ENCODE data around the gene XPR1. TPM values are rescaled to one million over a fixed set of nuclear protein-coding genes. Genes with fewer than 3 reads are reported as not detected.
"Not testable (repeated sequence)": the region's sequence is repeated elsewhere in the genome, so short reads cannot be mapped to it uniquely, and the experiment has no call there.

XPR1 gene
- total RNA-seq, 1 experiment from 2014 or later, result 16.8 TPM

DNA sequence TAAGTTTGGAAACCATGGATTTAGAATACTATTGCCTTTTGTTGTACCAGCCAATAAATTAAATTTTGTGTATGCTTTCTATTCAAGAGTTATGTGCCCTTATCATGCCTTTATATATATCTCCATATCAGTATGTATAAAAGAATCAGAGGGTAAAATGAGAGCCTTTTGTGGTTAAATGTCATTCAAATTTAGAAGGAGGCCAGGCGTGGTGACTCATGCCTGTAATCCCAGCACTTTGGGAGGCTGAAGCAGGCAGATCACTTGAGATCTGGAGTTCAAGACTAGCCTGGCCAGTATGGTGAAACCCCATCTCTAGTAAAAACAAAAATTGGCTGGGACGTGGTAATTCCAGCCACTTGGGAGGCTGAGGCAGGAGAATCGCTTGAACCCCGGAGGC is 88.9 kb downstream of the XPR1 start:
- H4K20me1 ChIP-seq (ENCODE audit: insufficient read depth), result no peaks in the 10 kb centered on the region
- no peak for DNase-seq
- H3K9me2 ChIP-seq (ENCODE audit: insufficient read depth), result no peaks in the 10 kb centered on the region; the same call in 1 of the 2 replicates
- no peaks in the 10 kb centered on the region for H3K79me2 ChIP-seq (ENCODE audit: low read depth)
- ChIA-PET CTCF (no interaction called here), POLR2A (ENCODE audit: unreplicated experiment) (no interaction called here)
- intact Hi-C loops (cut with micrococcal nuclease; ENCODE audit: unreplicated experiment), result no loop called here
- H3K27me3 ChIP-seq (ENCODE audit: insufficient read depth, low read depth), result no peaks in the 10 kb centered on the region
- H3K4me2 ChIP-seq, result no peak overlapping the region
- H3F3A ChIP-seq (ENCODE audit: insufficient read depth, low read depth), result no peaks in the 10 kb centered on the region
- TF ChIP-seq, protein P1, sequence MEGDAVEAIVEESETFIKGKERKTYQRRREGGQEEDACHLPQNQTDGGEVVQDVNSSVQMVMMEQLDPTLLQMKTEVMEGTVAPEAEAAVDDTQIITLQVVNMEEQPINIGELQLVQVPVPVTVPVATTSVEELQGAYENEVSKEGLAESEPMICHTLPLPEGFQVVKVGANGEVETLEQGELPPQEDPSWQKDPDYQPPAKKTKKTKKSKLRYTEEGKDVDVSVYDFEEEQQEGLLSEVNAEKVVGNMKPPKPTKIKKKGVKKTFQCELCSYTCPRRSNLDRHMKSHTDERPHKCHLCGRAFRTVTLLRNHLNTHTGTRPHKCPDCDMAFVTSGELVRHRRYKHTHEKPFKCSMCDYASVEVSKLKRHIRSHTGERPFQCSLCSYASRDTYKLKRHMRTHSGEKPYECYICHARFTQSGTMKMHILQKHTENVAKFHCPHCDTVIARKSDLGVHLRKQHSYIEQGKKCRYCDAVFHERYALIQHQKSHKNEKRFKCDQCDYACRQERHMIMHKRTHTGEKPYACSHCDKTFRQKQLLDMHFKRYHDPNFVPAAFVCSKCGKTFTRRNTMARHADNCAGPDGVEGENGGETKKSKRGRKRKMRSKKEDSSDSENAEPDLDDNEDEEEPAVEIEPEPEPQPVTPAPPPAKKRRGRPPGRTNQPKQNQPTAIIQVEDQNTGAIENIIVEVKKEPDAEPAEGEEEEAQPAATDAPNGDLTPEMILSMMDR (conservative IDR thresholded peaks at IDR 0.05), result no peak
- no peak for TF ChIP-seq EZH2 (IDR thresholded peaks at IDR 0.05; ENCODE audit: low read depth)
- H3K4me3 ChIP-seq, result no peak overlapping the region
- no peaks in the 10 kb centered on the region for H3K9me3 ChIP-seq (ENCODE audit: insufficient read depth, low read depth)
- BruUV-seq (replicated peaks), result no TSS peak
- H2AFZ ChIP-seq, result no peak overlapping the region
- H3K27ac ChIP-seq, result no peak overlapping the region
- no peaks in the 10 kb centered on the region for H3K4me1 ChIP-seq (replicated peaks; ENCODE audit: insufficient read depth)
- H3K36me3 ChIP-seq (ENCODE audit: low read depth), result no peaks in the 10 kb centered on the region

DNA sequence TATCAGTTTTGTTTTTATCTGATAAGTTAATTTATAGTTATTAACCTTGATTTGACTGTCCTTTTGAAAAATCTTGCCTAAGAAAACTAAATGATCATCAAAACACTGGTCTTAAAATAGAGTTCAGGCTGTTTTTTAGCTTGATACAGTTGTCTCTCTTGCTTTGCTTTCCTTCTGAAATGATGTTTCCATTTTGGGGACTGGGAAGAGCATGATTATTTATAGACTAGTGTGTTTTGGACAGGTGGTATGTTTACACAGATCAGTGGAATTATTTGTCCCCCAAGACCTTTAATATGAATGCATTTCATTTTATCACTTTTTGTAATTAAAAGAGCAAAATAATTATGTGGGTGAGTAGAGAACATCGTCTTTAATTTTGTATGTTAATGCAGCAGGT is 90.8 kb downstream of the XPR1 start:
- no peak for DNase-seq
- no peaks in the 10 kb centered on the region for H3K36me3 ChIP-seq (ENCODE audit: low read depth)
- H3K4me1 ChIP-seq (replicated peaks; ENCODE audit: insufficient read depth), result no peaks in the 10 kb centered on the region
- no peaks in the 10 kb centered on the region for H3K27me3 ChIP-seq (ENCODE audit: insufficient read depth, low read depth)
- no peaks in the 10 kb centered on the region; the same call in 1 of the 2 replicates for H3K9me2 ChIP-seq (ENCODE audit: insufficient read depth)
- no peaks in the 10 kb centered on the region for H3K79me2 ChIP-seq (ENCODE audit: low read depth)
- TF ChIP-seq, protein P1 (conservative IDR thresholded peaks at IDR 0.05), result no peak
- TF ChIP-seq EZH2 (IDR thresholded peaks at IDR 0.05; ENCODE audit: low read depth), result no peak
- H3K27ac ChIP-seq, result no peak overlapping the region
- no TSS peak for BruUV-seq (replicated peaks)
- H2AFZ ChIP-seq, result no peak overlapping the region
- ChIA-PET CTCF (no interaction called here), POLR2A (ENCODE audit: unreplicated experiment) (no interaction called here)
- H4K20me1 ChIP-seq (ENCODE audit: insufficient read depth), result no peaks in the 10 kb centered on the region
- H3K4me2 ChIP-seq, result no peak overlapping the region
- intact Hi-C loops (cut with micrococcal nuclease; ENCODE audit: unreplicated experiment), result no loop called here
- H3F3A ChIP-seq (ENCODE audit: insufficient read depth, low read depth), result no peaks in the 10 kb centered on the region
- no peaks in the 10 kb centered on the region for H3K9me3 ChIP-seq (ENCODE audit: insufficient read depth, low read depth)
- H3K4me3 ChIP-seq, result no peak overlapping the region

DNA sequence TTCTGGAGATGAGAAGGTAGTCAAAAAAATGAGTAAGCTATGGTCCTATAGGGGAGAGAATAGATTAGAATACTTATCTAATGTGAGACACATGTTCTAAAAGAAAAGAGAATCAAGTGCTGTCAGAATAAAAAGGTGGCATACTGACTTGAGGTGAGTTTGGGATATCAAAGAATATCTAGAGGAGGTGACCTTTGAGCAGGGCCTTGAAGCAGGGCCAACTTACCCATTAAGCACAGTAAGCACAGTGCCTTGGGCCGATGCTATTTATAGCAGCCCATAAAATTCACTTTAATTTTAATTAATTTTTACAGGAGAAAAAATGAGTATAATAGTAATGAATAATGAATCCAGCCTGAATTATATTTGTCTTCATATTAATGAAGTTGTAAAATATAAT is 92.2 kb downstream of the XPR1 start:
- Histone ChIP-seq H3K4me2 (no peak overlapping the region), H3K79me2 (ENCODE audit: low read depth) (no peaks in the 10 kb centered on the region), H3K27me3 (ENCODE audit: insufficient read depth, low read depth) (no peaks in the 10 kb centered on the region), H3K36me3 (ENCODE audit: low read depth) (no peaks in the 10 kb centered on the region), H3K9me3 (ENCODE audit: insufficient read depth, low read depth) (no peaks in the 10 kb centered on the region), H2AFZ (no peak overlapping the region), H3F3A (ENCODE audit: insufficient read depth, low read depth) (no peaks in the 10 kb centered on the region), H4K20me1 (ENCODE audit: insufficient read depth) (no peaks in the 10 kb centered on the region), H3K4me1 (replicated peaks; ENCODE audit: insufficient read depth) (no peaks in the 10 kb centered on the region), H3K27ac (no peak overlapping the region), H3K9me2 (ENCODE audit: insufficient read depth) (no peaks in the 10 kb centered on the region), H3K4me3 (no peak overlapping the region)
- BruUV-seq (replicated peaks), result no TSS peak
- POLR2A ChIA-PET (ENCODE audit: unreplicated experiment), result no interaction called here
- CTCF ChIA-PET, result no interaction called here
- TF ChIP-seq EZH2 (IDR thresholded peaks at IDR 0.05; ENCODE audit: low read depth), result no peak
- TF ChIP-seq, protein P1 (conservative IDR thresholded peaks at IDR 0.05), result no peak
- DNase-seq, result no peak
- intact Hi-C loops (cut with micrococcal nuclease; ENCODE audit: unreplicated experiment), result no loop called here

DNA sequence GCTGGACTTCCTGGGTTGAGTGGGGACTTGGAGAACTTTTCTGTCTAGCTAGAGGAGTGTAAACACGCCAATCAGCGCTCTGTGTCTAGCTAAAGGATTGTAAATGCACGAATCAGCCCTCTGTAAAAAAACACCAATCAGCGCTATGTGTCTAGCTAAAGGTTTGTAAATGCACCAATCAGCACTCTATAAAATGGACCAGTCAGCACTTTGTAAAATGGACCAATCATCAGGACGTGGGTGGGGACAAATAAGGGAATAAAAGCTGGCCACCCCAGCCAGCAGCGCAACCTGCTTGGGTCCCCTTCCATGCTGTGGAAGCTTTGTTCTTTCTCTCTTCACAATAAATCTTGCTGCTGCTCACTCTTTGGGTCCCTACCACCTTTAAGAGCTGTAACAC is 94.2 kb downstream of the XPR1 start:
- POLR2A ChIA-PET (ENCODE audit: unreplicated experiment); H3K4me1 ChIP-seq (replicated peaks; ENCODE audit: insufficient read depth); H3K9me2 ChIP-seq (ENCODE audit: insufficient read depth); H3K36me3 ChIP-seq (ENCODE audit: low read depth); intact Hi-C loops (cut with micrococcal nuclease; ENCODE audit: unreplicated experiment); H3K4me2 ChIP-seq; H3K9me3 ChIP-seq (ENCODE audit: insufficient read depth, low read depth); H3K27ac ChIP-seq; DNase-seq; CTCF ChIA-PET; H2AFZ ChIP-seq; H3K79me2 ChIP-seq (ENCODE audit: low read depth); H3K4me3 ChIP-seq; H4K20me1 ChIP-seq (ENCODE audit: insufficient read depth); H3K27me3 ChIP-seq (ENCODE audit: insufficient read depth, low read depth); BruUV-seq (replicated peaks); H3F3A ChIP-seq (ENCODE audit: insufficient read depth, low read depth): not testable (repeated sequence)

DNA sequence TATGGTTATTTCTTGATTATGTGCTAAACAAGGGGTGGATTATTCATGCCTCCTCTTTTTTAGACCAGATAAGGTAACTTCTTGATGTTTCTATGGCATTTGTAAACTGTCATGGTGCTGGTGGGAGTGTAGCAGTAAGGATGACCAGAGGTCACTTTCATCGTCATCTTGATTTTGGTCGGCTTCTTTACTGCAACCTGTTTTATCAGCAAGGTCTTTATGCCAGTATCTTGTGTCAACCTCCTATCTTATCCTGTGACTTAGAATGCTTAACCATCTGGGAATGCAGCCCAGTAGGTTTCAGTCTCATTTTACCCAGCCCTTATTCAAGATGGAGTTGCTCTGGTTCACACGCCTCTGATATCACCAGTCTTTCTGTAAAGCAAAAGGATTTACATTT is 95.9 kb downstream of the XPR1 start:
- DNase-seq; intact Hi-C loops (cut with micrococcal nuclease; ENCODE audit: unreplicated experiment); BruUV-seq (replicated peaks); H3K27ac ChIP-seq; H3K4me2 ChIP-seq; H3K9me2 ChIP-seq (ENCODE audit: insufficient read depth); H3F3A ChIP-seq (ENCODE audit: insufficient read depth, low read depth); H3K4me3 ChIP-seq; H3K79me2 ChIP-seq (ENCODE audit: low read depth); POLR2A ChIA-PET (ENCODE audit: unreplicated experiment); H4K20me1 ChIP-seq (ENCODE audit: insufficient read depth); H2AFZ ChIP-seq; H3K36me3 ChIP-seq (ENCODE audit: low read depth); H3K4me1 ChIP-seq (replicated peaks; ENCODE audit: insufficient read depth); CTCF ChIA-PET; H3K9me3 ChIP-seq (ENCODE audit: insufficient read depth, low read depth); H3K27me3 ChIP-seq (ENCODE audit: insufficient read depth, low read depth): not testable (repeated sequence)

All from PC-9 (cell line).